ENCODE results near the gene SMYD5.

GRCh38 chr2:73266061-73266901, 52.2 kb downstream of the SMYD5 start:
- TF ChIP-seq, protein P1, sequence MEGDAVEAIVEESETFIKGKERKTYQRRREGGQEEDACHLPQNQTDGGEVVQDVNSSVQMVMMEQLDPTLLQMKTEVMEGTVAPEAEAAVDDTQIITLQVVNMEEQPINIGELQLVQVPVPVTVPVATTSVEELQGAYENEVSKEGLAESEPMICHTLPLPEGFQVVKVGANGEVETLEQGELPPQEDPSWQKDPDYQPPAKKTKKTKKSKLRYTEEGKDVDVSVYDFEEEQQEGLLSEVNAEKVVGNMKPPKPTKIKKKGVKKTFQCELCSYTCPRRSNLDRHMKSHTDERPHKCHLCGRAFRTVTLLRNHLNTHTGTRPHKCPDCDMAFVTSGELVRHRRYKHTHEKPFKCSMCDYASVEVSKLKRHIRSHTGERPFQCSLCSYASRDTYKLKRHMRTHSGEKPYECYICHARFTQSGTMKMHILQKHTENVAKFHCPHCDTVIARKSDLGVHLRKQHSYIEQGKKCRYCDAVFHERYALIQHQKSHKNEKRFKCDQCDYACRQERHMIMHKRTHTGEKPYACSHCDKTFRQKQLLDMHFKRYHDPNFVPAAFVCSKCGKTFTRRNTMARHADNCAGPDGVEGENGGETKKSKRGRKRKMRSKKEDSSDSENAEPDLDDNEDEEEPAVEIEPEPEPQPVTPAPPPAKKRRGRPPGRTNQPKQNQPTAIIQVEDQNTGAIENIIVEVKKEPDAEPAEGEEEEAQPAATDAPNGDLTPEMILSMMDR (IDR thresholded peaks at IDR 0.05), result no peak
- TF ChIP-seq POLR2A (IDR thresholded peaks at IDR 0.05), result no peak

All from lower leg skin (tissue), 3 donors.